Dermis blood vessel endothelial cell (primary cell): ENCODE results near the gene NCAPG2. TPM values are rescaled to one million over a fixed set of nuclear protein-coding genes. Genes with fewer than 3 reads are reported as not detected.

Experiments
- DNase-seq: peaks from one replicate; pipeline ENCODE4 v3.0.0; 2010
- total RNA-seq: library from RNA; depleted of rRNA; stranded (reverse); fragments of >200 nt; gene quantifications from 2 replicates; pipeline ENCODE4 v1.2.3, GENCODE V29; 2014

The NCAPG2 gene
- 12.4 and 46.8 TPM in 2 replicates for total RNA-seq

GRCh38 chr7:158704524-158705233 lies at the start of gene NCAPG2:
NCAPG2 (minus strand) TSS chr7:158704804; CDS start chr7:158701899, 2,905 bp downstream.
- DNase-seq: peak; percentile 98

- no peak for DNase-seq
These were observed 49.3 kb upstream of the NCAPG2 start for GRCh38 chr7:158753900-158754299.

- no peak for DNase-seq
These were observed 47.1 kb upstream of the NCAPG2 start for GRCh38 chr7:158751751-158752150.

- DNase-seq: no peak
These were observed 46.6 kb upstream of the NCAPG2 start for GRCh38 chr7:158751199-158751598.

GRCh38 chr7:158750702-158751101 lies 46.1 kb upstream of the NCAPG2 start:
- no peak for DNase-seq

GRCh38 chr7:158749396-158749795 lies 44.8 kb upstream of the NCAPG2 start:
- no peak for DNase-seq

GRCh38 chr7:158748335-158748734 lies 43.7 kb upstream of the NCAPG2 start:
- no peak for DNase-seq

GRCh38 chr7:158747408-158747807 lies 42.8 kb upstream of the NCAPG2 start:
- no peak for DNase-seq

- no peak for DNase-seq
These were observed 42.4 kb upstream of the NCAPG2 start for GRCh38 chr7:158746957-158747356.

- no peak for DNase-seq
These were observed 40.6 kb upstream of the NCAPG2 start for GRCh38 chr7:158745057-158745715.

- no peak for DNase-seq
These were observed 39.5 kb upstream of the NCAPG2 start for GRCh38 chr7:158744070-158744469.

GRCh38 chr7:158743219-158743618 lies 38.6 kb upstream of the NCAPG2 start:
- no peak for DNase-seq

GRCh38 chr7:158742065-158742821 lies 37.6 kb upstream of the NCAPG2 start:
- no peak for DNase-seq

- no peak for DNase-seq
These were observed 36.7 kb upstream of the NCAPG2 start for GRCh38 chr7:158741294-158741666.

- DNase-seq: peak; percentile 99
These were observed 36.2 kb upstream of the NCAPG2 start for GRCh38 chr7:158740657-158741293.

GRCh38 chr7:158740013-158740656 lies 35.5 kb upstream of the NCAPG2 start:
- peak; percentile 84 for DNase-seq

GRCh38 chr7:158738841-158739240 lies 34.2 kb upstream of the NCAPG2 start:
- no peak for DNase-seq

- DNase-seq: no peak
These were observed 32.6 kb upstream of the NCAPG2 start for GRCh38 chr7:158737064-158737695.

- no peak for DNase-seq
These were observed 31.3 kb upstream of the NCAPG2 start for GRCh38 chr7:158735935-158736334.

GRCh38 chr7:158734861-158735260 lies 30.3 kb upstream of the NCAPG2 start:
- peak; percentile 75 for DNase-seq

- no peak for DNase-seq
These were observed 29.3 kb upstream of the NCAPG2 start for GRCh38 chr7:158733775-158734494.

- DNase-seq: no peak
These were observed 28.6 kb upstream of the NCAPG2 start for GRCh38 chr7:158733220-158733519.
